HL-60/S4 treated with phorbol 12-myristate 13-acetate at 8.2 ng/mL for 4 days and 3 days (cell line): ENCODE measurements around the gene PFKP.

Experiments used
- in situ Hi-C: fragments of 300-500 bp; cut with MboI; formaldehyde crosslinking; loops from 2 replicates; pipeline ENCODE4 v1.15.0; 2022; ENCODE audit warnings: low sequenced_read_pairs

Gene PFKP

DNA sequence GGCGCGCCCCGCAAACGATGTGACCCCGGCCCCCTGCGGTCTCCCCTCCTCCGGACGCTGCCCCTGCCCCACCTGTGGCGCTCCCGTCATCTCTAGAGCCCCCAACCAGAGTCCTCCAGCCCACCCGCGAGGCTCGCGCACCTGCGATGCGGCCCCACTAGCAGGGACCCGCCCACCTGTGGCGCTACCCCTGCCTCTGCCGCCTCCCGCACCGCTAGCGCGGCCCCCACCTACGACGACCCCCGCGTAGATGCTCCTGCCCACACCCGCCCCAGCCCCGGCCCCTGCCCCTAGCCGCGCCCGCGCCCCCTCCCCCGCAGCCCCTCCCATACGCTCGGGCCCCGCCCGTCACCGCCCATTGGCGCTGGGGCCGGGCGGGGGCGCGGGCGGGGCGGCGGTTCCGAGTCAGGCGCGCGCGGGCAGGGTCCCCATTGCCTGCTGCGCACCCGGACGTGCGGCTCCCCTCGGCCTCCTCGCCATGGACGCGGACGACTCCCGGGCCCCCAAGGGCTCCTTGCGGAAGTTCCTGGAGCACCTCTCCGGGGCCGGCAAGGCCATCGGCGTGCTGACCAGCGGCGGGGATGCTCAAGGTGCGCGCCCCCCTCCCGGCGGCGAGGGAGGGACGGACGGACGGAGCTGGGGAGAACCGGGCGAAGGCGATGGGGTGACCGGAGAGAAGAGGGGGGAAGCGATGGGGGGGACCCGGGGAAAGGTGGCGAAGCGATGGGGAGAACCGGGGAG is at the start of gene PFKP:
PFKP (plus strand) TSS at position 431 of the 741 bp plus-strand sequence; CDS start at position 479, 48 bp downstream.
- in situ Hi-C loops: no loop called here

DNA sequence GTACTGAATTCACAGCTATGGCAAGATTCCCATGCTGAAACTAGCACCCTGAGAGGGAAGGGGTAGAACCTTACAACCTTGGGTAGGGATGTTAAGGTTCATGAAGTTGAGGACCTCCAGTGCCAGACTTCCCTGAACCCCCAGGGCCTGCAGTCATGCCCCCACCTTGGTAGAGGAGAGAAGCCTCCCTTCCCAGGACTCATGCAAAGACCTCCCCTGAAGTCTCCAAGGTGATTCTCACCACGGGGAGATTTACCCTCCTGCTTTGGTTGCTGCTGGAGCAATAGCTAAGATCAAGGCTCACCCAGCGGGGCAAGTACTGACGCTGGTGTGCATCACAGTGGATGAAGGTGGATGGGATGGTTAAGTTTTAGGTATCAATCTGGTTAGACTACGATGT is 49.1 kb upstream of the PFKP start:
- in situ Hi-C loops: no loop called here

DNA sequence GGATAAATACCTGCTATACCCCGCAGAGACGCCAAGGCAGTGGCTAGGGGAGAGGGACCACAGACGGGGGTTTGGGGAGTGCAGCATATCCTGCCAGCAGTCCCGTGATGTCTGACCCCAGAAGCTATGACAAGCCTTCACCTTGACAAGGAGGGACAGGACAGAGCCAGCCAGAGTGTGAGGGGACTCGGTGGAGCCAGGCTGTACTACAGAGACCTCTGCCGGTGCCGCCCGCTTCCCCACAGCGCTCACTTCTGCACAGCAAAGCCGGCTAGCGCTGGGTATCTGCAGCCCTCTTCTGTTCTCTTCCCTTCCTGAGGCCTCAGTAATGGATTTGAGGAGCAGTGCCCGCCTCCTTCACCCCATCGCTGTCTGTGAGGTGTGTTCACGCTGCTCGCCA is 47.0 kb upstream of the PFKP start:
- in situ Hi-C loops: no loop called here

DNA sequence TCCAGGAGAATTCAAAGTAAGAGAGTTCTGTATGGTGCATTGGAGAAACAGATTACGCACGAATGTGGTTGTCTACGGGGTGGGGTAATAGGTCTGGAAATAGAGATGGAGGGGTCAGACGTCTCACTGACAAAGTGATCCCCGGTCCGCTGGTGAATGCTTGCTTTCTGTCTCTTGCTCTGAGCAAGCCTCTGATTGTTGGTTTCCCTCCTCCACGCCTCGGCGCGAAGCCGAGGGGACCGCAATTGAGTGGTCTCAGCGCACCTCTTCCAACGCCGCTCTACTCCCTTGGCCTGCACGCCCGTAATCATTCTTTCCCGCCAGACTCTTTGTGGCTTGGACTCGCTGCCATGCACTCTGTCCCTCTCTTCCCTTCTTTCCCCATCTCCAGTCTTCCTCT is 46.5 kb upstream of the PFKP start:
- in situ Hi-C loops: no loop called here

DNA sequence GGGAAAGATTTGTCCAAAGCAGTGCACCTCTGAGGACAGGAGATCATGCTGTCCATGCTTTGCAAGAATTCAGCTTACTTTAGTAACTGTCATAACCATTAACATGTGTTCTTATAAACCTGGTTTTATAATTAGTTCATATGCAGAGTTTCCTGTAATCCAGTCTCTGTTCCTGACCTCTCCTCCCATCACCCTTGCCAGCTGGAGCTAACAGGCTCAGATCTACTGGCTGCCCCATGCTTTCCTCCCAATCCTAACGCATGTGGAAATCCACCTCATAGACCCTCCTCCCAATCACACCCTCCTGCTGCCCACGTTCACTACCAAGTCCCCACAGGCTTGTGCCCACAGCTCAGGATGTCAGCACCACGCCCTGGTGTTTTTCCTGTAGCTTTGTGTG is 45.3 kb upstream of the PFKP start:
- in situ Hi-C loops: no loop called here

DNA sequence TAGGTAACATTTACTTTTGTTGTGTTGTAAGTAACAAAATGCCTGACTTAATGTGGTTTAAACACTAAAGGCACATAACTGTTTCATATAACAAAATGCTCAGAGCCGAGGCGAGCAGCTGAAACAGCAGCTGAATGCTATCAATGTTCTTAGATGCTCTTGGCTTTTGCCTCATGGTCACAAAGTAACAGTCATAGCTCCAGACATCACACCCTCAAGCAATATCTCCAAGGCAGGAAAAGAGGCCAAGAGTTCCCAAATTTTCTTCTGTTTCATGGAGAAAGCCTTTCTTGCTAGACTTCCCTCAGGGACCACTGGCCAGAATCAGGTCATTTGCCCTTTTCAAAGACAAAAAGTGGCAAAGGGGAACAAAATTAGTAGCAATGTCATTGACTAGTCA is 43.5 kb upstream of the PFKP start:
- in situ Hi-C loops: no loop called here

DNA sequence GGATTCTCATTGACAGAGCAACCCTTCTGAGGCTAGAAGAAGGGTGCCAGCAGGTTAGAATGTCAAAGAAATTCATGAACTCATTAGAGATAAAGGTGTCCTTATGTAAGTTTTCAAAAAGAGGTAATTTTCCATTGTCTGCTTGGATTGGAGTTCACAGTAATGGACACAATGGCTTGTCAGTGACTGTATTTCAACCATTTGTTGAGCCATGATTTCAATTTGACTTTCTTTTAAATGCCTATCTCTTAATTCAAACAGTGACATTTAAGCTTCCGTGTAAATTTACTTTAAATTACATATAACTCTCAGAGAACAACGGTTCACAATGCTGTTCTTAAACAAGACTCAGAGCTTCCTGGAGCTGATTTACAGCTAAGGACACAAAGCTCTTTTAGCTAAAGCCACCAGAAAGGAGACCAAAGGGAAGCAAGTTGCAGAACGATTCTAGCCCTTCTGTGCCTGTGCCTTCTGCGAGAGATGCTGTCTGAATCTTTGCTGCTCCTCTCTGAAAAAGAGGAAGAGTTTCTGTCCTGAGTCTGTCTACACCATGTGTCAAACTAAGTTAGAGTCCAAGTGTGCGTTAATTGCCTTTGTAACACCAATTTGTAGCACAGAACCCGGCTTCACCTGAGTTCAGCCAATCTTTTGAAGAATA is 42.2 kb upstream of the PFKP start:
- in situ Hi-C loops: loop anchor here (25.0 kb wide), 1 partner anchor 88 kb away; no protein-coding TSS in a partner anchor

DNA sequence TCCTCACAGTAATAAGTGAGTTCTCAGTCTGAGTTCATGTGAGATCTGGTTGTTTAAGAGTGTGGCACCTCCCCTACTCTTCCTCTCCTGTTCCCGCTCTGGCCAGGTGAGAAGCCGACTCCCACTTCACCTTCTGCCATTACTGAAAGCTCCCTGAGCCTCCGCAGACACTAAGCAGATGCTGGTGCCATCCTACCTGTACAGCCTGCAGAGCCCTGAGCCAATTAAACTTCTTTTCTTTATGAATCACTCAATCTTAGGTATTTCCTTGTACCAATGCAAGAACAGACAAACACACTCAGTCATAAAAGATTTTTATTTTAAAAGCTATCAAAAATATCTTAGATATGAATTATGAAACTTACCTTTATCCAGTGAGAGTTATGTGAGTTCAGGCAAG is 39.5 kb upstream of the PFKP start:
- in situ Hi-C loops: loop anchor here (25.0 kb wide), 1 partner anchor 91 kb away; no protein-coding TSS in a partner anchor

DNA sequence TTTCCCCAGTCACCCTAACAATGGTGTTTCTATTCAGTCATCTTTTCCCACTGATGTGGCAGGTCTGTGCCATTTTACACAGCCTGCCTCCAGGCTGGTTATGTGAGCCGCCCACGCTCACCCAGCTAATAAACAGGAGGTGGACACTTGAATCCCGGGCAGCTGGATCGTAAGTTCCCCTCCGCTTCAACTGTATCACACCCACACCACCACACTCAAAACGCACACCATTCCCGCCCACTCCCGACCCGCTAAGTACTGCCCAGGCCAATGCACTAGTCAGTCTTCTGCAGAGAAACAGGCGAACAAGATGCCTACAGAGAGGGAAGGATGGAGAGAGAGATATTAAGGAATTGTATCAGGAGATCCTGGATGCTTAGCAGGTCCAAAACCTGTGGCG is 38.9 kb upstream of the PFKP start:
- in situ Hi-C loops: loop anchor here (25.0 kb wide), 1 partner anchor 91 kb away; no protein-coding TSS in a partner anchor

DNA sequence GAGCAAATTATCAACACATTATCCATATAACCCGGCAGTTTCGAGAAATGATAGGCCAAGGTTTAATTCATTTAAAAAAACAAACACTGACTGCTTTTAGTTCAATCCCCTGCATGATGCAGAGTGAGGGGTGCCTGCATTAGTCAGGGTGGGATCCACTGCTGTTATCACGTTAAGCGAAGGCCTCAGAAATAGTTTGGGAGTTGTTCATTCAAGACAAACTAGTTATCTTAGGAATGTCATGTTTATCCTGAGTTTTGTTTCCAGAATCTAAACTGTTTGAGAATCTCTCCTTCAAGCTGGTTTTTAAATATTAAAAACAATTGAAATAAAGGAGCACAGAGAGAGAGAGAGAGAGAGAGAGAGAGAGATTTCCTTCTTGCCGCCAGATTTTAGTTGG is 36.6 kb upstream of the PFKP start:
- in situ Hi-C loops: loop anchor here (25.0 kb wide), 1 partner anchor 93 kb away; no protein-coding TSS in a partner anchor

DNA sequence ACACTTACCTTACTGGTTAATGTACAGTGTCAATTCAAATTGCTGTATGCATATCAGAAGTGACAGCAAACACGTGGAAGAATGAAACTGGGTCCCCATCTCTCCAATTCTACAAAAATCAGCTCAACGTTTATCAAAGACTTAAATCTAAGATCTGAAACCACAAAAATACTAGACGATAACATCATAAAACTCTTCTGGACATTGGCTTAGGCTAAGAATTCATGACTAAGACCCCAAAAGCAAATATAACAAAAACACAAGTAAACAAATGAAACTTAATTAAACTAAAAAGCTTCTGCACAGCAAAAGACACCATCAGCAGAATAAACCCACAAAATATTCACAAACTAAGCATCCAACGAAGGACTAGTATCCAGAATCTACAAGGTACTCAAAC is 35.9 kb upstream of the PFKP start:
- in situ Hi-C loops: loop anchor here (25.0 kb wide), 1 partner anchor 94 kb away; no protein-coding TSS in a partner anchor

DNA sequence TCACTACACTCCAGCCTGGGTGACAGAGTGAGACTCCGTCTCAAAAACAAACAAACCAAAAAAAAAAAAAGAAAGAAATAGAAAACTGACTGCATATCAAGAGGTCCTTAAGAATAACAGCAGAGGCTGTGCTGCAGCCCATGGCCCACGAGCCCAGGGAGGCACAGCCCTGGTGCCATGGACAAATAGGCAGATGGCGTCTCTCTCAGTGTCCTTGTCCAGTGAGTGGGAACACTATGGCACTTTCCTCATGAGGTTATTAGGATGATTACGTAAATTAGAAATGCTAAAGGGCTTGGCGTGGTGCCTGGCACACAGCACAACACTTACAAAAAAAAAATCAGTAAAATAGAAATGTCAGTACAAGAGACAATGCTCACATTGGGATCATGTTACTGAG is 33.4 kb upstream of the PFKP start:
- in situ Hi-C loops: loop anchor here (25.0 kb wide), 1 partner anchor 97 kb away; no protein-coding TSS in a partner anchor

DNA sequence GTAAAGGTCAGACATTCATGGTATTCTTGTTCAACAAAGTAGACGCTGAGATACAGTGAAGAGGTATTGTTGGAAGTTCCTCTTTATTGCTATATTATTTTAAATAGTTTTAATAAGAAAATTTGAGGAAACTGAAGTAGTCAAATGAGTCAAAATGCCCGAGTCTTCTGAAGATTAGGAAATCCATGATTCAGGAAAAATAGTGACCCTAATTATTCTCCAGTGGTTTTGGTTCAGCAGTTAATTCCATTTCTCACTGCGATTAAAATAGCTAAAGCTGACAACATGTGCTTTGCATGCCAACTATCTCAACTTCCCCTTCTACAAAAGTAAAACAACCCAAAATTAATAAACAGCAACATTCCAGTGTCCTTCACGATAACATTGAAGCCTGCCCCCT is 32.7 kb upstream of the PFKP start:
- in situ Hi-C loops: loop anchor here (25.0 kb wide), 1 partner anchor 97 kb away; no protein-coding TSS in a partner anchor

DNA sequence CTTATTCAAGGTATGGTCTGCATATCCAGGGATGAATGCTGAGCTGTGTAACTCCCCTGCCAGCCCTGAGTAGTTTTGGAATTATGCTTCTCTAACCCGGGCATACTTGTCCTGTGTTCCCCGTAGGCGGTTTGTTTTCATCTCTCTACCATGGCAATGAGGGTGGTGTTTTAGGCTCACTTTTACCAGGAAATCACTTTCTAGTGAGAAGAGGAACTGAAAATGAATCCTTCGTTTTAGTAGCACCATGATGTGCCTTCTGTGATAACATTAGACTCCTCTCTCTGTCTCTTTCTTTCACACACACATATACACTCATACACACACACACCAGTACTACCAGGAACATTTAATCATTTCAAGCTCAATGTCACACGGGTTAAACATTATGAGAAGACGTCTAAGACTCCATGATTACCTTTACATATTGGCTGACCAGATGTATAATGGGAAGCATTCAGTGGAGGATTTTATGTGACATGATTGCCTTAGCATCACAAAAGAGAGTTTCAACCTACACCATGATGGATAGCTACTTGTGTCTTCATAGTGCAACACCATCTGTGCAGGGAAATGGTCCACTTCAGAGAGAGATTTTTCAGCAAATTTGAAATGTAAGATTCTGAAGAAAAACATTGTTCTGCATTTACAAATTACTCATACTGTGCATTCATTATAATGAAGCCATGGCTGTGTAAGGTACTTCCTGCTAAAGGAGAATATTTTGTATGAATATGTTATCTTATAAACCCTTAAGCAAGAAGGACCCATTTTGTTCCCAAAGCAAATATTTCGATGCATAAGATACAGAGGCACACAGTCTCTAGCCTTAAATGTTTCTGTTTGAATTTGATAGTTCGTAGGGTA is 31.0 kb upstream of the PFKP start:
- in situ Hi-C loops: loop anchor here (25.0 kb wide), 1 partner anchor 99 kb away; no protein-coding TSS in a partner anchor

DNA sequence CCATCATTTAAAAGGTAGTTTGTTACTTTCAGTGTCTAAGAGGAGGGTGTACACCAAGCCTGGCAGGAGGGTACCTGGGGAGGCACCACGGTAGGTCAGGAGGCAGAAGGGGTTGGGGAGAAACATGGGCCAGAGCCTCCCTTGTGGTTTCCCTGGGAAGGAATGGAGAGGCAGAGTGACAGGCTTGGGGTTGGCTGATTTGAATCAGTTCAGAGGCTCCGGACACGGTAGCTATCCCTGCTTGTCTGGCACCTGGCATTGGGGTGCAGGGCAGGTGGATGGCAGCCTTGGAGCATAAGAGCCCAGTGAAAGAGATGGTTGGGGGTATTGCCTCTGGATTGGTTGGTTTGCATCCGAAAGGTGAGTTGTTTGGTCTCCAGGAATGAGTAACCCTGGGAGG is 30.2 kb upstream of the PFKP start:
- in situ Hi-C loops: loop anchor here (25.0 kb wide), 1 partner anchor 100 kb away; no protein-coding TSS in a partner anchor

DNA sequence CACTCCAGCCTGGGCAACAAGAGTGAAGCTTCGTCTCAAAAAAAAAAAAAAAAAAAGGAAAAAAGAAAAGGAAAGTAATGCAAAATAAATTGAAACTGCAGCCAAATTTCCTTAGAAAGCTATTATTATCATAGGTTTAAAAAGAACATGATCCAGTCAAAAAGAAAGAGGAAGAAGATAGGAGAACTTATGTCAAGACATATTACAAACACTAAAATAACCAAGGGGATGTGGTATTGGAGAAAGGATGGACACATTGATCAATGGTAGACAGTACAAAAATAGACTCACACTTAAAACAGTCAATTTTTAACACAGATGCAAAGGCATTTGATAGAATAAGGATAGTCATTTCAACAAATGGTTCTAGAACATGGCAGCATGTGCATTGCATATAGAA is 27.3 kb upstream of the PFKP start:
- in situ Hi-C loops: loop anchor here (10.0 to 25.0 kb wide), 2 partner anchors 103 to 205 kb away; no protein-coding TSS in a partner anchor

DNA sequence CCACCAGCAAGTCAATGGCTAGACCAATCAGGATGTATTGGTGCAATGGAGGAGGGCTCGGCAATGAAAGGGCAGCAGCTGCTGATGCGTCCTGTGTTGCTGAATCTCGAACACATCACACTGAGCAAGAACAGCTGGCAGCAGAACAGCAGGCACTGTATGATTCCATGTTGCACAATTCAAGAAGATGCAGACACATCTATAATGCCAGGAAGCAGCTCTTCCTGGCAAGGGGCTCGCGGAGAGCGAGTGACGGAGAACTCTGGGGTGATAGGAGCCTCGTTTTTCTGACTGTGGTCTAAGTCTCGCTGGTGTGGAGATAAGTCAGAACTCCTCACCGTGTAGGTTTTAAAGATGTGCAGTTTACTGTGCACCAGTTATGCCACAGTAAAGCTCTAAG is 24.8 kb upstream of the PFKP start:
- in situ Hi-C loops: loop anchor here (10.0 to 25.0 kb wide), 2 partner anchors 105 to 208 kb away; no protein-coding TSS in a partner anchor

DNA sequence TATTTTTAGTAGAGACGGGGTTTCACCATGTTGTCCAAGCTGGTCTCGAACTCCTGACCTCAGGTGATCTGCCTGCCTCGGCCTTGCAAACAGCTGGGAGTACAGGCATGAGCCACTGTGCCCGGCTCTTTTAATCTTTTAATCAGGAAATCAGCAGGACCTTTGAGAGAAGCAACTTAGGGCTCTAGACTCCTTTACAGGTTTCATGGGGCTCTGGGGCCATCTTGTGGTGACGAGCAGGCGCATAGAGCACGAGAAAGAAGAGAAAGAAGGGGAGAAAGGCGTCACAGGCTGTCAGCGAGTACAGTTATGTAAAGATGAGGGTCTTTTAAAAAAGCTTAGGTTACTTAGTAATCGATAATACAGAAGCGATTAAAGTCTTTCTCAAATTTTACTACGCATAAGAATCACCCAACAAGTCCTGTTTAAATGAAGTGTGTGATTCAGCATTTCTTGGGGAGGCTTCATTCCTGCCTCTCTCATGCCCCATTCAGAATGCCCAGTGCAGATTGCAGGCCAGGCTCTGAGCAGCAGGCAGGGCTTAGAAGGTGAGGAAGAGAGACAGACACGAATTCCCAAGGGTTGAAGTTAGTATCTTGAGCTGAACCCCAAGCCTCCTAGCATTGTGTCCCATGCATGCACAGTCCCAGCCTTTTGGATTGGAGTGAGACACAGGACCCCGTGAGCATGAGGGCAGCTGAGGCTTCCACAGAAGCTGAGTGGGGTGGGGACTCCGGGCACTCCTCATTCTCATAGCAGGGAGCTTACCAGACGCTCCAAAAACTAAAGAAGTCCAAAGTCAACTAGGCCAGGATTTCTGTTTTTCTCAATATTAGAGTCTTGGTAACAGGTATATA is 23.6 kb upstream of the PFKP start:
- in situ Hi-C loops: loop anchor here (10.0 to 25.0 kb wide), 2 partner anchors 106 to 209 kb away; no protein-coding TSS in a partner anchor

DNA sequence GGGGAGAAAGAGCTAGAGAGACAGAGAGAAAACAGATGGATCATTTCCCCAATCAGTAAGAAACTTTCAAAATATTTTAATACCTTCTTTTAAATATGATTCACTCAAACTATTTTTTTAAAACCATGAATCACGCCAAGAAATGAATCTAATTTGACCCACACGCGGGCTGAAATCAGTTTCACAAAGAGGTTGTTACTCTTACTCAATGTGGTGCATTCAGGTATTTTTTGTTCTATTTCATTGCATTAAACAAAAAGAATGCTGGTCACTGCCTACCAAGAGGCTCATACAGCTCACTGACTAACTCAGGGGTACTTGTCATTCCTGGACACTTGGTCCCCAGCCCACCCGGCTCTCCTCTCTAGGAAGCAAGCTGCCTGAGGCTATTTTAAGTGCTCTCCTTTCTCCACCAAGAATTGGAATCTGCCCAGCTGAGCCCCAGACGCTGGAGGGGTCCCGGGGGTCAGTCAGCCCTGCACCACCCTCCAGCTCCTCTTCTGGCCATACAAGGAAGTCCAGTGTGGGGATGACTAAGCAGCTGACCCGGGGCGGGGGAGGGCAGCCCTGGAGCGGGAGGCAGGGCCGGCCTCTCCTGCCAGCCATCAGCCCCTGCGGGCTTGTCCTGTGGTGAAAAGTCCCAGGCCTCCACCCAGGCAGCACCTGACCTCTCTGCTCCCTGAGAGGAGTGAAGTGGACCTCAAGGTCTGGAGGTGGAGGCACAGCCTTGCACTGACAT is 21.7 kb upstream of the PFKP start:
- in situ Hi-C loops: loop anchor here (10.0 to 25.0 kb wide), 2 partner anchors 108 to 211 kb away; no protein-coding TSS in a partner anchor
